ENCODE data around the gene GNAS. TPM values are rescaled to one million over a fixed set of nuclear protein-coding genes. Genes with fewer than 3 reads are reported as not detected.
"Not testable (repeated sequence)": the region's sequence is repeated elsewhere in the genome, so short reads cannot be mapped to it uniquely, and the experiment has no call there.

Gene GNAS
- total RNA-seq, 4 donors from 2014 or later, result 281 to 822 (median 446) TPM

DNA sequence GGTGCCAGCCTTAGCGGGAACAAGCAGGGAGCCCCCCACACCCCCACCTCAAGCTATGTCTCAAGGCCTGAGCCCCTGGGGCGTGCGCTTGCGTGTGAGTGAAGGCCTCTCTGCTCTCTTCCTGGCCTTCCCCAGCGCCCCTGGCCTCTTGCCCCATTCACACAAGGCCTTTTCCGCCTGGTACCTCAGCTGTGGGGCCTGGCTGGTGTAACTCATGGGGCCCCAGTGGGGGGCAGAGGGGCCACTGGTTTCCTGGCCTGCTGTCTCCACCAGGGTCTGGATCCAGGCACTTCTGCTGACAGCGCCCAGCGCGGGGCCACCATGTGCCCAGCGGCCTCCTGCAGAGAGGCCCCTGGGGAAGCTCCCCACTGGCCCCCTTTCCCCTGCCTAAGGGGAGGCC, 36.5 kb upstream of the GNAS start:
- TF ChIP-seq, protein P1, sequence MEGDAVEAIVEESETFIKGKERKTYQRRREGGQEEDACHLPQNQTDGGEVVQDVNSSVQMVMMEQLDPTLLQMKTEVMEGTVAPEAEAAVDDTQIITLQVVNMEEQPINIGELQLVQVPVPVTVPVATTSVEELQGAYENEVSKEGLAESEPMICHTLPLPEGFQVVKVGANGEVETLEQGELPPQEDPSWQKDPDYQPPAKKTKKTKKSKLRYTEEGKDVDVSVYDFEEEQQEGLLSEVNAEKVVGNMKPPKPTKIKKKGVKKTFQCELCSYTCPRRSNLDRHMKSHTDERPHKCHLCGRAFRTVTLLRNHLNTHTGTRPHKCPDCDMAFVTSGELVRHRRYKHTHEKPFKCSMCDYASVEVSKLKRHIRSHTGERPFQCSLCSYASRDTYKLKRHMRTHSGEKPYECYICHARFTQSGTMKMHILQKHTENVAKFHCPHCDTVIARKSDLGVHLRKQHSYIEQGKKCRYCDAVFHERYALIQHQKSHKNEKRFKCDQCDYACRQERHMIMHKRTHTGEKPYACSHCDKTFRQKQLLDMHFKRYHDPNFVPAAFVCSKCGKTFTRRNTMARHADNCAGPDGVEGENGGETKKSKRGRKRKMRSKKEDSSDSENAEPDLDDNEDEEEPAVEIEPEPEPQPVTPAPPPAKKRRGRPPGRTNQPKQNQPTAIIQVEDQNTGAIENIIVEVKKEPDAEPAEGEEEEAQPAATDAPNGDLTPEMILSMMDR (IDR thresholded peaks at IDR 0.05), result no peak
- no peak for TF ChIP-seq POLR2A (IDR thresholded peaks at IDR 0.05)
- Histone ChIP-seq H3K9me3 (no peaks in the 10 kb centered on the region), H3K36me3 (no peaks in the 10 kb centered on the region), H3K27me3 (no peaks in the 10 kb centered on the region), H3K4me3 (no peak overlapping the region), H3K4me1 (no peaks in the 10 kb centered on the region), H3K27ac (no peak overlapping the region)
- intact Hi-C loops (cut with DNase I; ENCODE audit: low total_unique reads), result no loop called here
- DNase-seq, result no peak

DNA sequence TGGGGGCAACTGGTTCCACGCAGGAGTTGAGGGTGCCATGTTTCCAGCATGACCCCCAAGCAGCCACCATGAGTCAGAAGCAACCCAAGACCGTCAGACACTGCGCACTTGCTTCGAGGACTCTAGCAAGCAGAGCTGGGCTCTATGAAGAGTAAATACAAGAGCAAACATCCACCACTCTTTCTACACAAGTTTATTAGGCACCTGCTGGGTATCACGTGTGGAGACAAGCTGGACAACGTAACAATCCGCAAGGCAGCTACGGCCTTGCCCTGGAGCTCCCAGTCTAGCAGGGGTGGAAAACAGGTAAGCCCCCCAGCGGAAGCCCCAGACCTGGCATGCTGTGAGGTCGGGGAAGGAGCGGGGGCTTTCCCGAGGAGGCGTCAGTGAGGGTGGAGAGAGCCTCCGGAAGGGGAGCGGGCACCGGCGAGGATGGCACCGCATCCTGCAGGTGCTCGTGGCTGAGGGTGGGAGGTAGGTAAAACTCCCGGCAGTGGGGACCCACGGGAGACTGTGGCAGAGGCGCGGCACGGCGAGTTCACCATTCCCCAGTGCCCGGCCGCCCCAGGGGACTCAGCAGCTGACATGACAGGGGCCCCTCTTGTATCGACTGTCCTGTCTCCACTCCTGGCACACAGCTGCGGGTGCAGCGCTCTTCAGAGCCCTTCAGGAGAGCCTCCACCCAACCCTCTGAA, 35.4 kb upstream of the GNAS start:
- TF ChIP-seq, protein P1 (IDR thresholded peaks at IDR 0.05), result no peak
- TF ChIP-seq POLR2A (IDR thresholded peaks at IDR 0.05), result no peak
- H3K4me3 ChIP-seq, result no peak overlapping the region
- no peaks in the 10 kb centered on the region for H3K36me3 ChIP-seq
- H3K27me3 ChIP-seq, result no peaks in the 10 kb centered on the region
- H3K9me3 ChIP-seq, result no peaks in the 10 kb centered on the region
- intact Hi-C loops (cut with DNase I; ENCODE audit: low total_unique reads), result no loop called here
- DNase-seq, result no peak
- no peak overlapping the region for H3K27ac ChIP-seq
- no peaks in the 10 kb centered on the region for H3K4me1 ChIP-seq

DNA sequence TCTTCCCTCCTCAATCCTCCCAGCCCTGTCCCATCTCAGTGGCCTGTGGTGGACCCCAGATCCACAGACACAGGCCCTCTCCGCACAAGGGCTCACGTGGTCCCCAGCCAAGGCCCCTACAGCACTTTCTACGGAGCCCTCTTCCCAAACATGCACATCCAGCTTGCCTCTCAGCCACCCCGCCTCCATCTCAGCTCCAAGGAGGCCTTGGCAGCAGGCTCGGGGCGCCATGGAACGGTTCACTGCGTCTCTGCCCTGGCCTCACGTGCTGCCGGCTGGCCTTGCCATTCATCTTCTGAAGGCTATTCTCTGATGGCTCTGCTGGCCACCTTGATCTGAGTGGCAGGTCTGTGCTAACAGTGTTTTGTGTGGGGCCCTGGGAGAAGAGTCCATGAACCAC, 34.8 kb upstream of the GNAS start:
- Histone ChIP-seq H3K4me1 (no peaks in the 10 kb centered on the region), H3K9me3 (no peaks in the 10 kb centered on the region), H3K27ac (no peak overlapping the region), H3K4me3 (no peak overlapping the region), H3K36me3 (no peaks in the 10 kb centered on the region), H3K27me3 (no peaks in the 10 kb centered on the region)
- intact Hi-C loops (cut with DNase I; ENCODE audit: low total_unique reads), result no loop called here
- TF ChIP-seq, protein P1 (IDR thresholded peaks at IDR 0.05), result no peak
- TF ChIP-seq POLR2A (IDR thresholded peaks at IDR 0.05), result no peak
- DNase-seq, result no peak

DNA sequence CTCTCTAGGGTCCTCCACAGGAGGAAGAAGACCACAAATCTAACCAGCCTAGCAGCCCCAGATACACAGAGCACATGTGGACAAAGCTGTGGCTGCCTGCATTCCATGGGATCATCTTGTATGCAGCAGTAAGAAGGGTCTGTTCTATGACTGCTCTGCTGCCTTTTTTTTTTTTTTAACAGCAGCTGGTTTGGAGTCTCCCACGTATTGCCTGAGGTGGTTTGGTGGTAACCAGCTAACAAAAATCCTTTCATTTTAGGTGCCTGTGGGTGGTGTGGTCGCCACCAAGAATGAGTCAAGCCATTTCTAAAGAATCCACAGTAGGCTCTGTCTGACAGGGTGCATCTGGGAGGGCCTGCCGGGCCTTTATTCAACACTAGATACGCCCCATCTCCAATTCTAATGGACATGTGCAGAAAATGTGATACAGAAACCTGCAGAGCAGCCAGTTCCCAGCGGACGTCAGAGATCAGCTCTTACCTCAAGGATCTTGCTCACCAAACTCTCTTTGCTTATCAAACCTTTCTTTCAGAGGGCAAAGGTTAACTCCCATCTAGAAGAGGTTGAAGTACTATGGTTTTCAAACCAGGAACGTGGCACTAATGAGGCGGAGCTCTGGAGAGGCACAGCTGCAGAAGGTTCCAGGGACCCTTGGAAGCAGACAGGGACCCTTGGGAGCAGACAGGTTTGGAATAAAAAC, 33.8 kb upstream of the GNAS start:
- Histone ChIP-seq H3K4me1 (no peaks in the 10 kb centered on the region), H3K9me3 (no peaks in the 10 kb centered on the region), H3K36me3 (no peaks in the 10 kb centered on the region), H3K27ac (no peak overlapping the region), H3K27me3 (no peaks in the 10 kb centered on the region), H3K4me3 (no peak overlapping the region)
- DNase-seq, result no peak
- intact Hi-C loops (cut with DNase I; ENCODE audit: low total_unique reads), result no loop called here
- TF ChIP-seq, protein P1 (IDR thresholded peaks at IDR 0.05), result no peak
- TF ChIP-seq POLR2A (IDR thresholded peaks at IDR 0.05), result no peak

DNA sequence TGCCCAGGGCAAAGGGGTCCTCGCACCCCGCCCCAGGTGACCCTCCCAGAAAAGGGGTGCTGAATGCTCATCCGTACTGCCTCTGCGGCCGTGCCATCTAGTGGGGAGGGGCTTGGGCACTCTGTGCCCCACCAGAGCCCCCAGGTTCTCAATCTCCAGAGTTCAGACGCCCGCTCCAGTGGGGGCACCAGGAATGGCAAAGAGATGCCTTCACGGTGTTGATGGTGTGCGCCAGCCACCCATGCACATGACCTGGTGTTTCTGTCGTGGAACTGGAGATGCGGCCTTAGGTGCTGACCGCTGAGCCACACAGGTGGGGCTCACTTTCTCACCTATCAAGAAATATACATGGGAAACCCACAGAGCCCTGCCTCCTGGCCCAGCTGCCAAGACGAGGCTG, 32.6 kb upstream of the GNAS start:
- no peak overlapping the region for H3K27ac ChIP-seq
- no peak for DNase-seq
- TF ChIP-seq, protein P1 (IDR thresholded peaks at IDR 0.05), result no peak
- TF ChIP-seq POLR2A (IDR thresholded peaks at IDR 0.05), result no peak
- no peaks in the 10 kb centered on the region for H3K36me3 ChIP-seq
- H3K27me3 ChIP-seq, result no peaks in the 10 kb centered on the region
- H3K4me3 ChIP-seq, result no peak overlapping the region
- no peaks in the 10 kb centered on the region for H3K9me3 ChIP-seq
- H3K4me1 ChIP-seq, result no peaks in the 10 kb centered on the region
- intact Hi-C loops (cut with DNase I; ENCODE audit: low total_unique reads), result no loop called here

DNA sequence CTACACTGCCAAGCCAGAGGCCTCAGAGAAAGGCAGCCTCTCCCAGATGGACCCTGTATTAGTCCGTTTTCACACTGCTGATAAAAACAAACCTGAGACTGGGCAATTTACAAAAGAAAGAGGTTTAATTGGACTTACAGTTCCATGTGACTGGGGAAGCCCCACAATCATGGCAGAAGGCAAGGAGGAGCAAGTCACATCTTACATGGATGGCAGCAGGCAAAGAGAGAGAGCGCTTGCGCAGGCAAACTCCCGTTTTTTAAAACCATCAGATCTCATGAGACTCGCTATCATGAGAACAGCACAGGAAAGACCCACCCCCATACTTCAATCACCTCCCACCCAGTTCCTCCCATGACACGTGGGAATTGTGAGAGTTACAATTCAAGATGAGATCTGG, 32.0 kb upstream of the GNAS start:
- H3K36me3 ChIP-seq; H3K9me3 ChIP-seq; DNase-seq; H3K27ac ChIP-seq; intact Hi-C loops (cut with DNase I; ENCODE audit: low total_unique reads); H3K4me1 ChIP-seq; H3K4me3 ChIP-seq; H3K27me3 ChIP-seq: not testable (repeated sequence)
